HFFc6 (cell line): ENCODE data around the gene ERH. TPM values are rescaled to one million over a fixed set of nuclear protein-coding genes. Genes with fewer than 3 reads are reported as not detected.

Source experiments
- DNase-seq: peaks from one replicate; pipeline ENCODE4 v3.0.0-alpha.2; 2018
- H3K27ac Mint-ChIP-seq: 2 replicates; pipeline ENCODE4 v1.8.0; 2020; ENCODE audit warnings: mild to moderate bottlenecking, mixed read lengths
- H3K27me3 Mint-ChIP-seq: 2 replicates; pipeline ENCODE4 v1.8.0; 2021; ENCODE audit warnings: mild to moderate bottlenecking, moderate library complexity, mixed read lengths; ENCODE audit not compliant: insufficient read depth
- H3K36me3 Mint-ChIP-seq: 2 replicates; pipeline ENCODE4 v1.8.0; 2021; ENCODE audit warnings: low read depth, mixed read lengths
- H3K4me1 Mint-ChIP-seq: 2 replicates; pipeline ENCODE4 v1.8.0; 2020; ENCODE audit warnings: low read depth, mixed read lengths
- H3K4me3 Mint-ChIP-seq: 2 replicates; pipeline ENCODE4 v1.8.0; 2020; ENCODE audit warnings: mild to moderate bottlenecking, moderate library complexity, mixed read lengths
- H3K9me3 Mint-ChIP-seq: 2 replicates; pipeline ENCODE4 v1.8.0; 2020; ENCODE audit warnings: mild to moderate bottlenecking, mixed read lengths
- CTCF ChIP-seq: fragments of 200-600 bp; sonication (generic); IDR thresholded peaks from 2 replicates; pipeline ENCODE4 v1.5.0; 2021; ENCODE audit warnings: antibody characterized with exemption, mild to moderate bottlenecking
- total RNA-seq, 6 experiments: library from RNA; stranded (reverse); fragmentation: NEBNext Ultra II Directional; extraction: Animal tissue kit (Norgen Biotek cat#: 25700); gene quantifications; 2 replicates in 1 of 6; 3 replicates in 5 of 6; pipeline ENCODE4 v1.2.3, GENCODE V29; 2021

Gene ERH
- total RNA-seq, 6 experiments from 2014 or later: 221 to 287 (median 268) TPM

GRCh38 chr14:69404883-69405282 is 6.8 kb upstream of the ERH start:
- TF ChIP-seq CTCF: no peak
- Mint-ChIP-seq H3K36me3 (peaks cover 16% of the 10 kb centered on the region), H3K4me1 (peaks cover 22% of the 10 kb centered on the region), H3K27me3 (no peaks in the 10 kb centered on the region; the same call in 1 of the 2 replicates), H3K27ac (no peak overlapping the region), H3K4me3 (no peak overlapping the region), H3K9me3 (no peaks in the 10 kb centered on the region)
- DNase-seq: no peak

- Mint-ChIP-seq H3K27ac (no peak overlapping the region), H3K27me3 (no peaks in the 10 kb centered on the region; the same call in 1 of the 2 replicates), H3K4me1 (peaks cover 26% of the 10 kb centered on the region), H3K4me3 (no peak overlapping the region), H3K9me3 (no peaks in the 10 kb centered on the region), H3K36me3 (peaks cover 20% of the 10 kb centered on the region)
- TF ChIP-seq CTCF: no peak
- DNase-seq: no peak
These were observed 6.4 kb upstream of the ERH start for GRCh38 chr14:69404478-69404877.

GRCh38 chr14:69401841-69402240 is 3.7 kb upstream of the ERH start:
- Mint-ChIP-seq H3K27ac (no peak overlapping the region), H3K36me3 (peaks cover 30% of the 10 kb centered on the region), H3K27me3 (no peaks in the 10 kb centered on the region; the same call in 1 of the 2 replicates), H3K4me1 (peaks cover 35% of the 10 kb centered on the region), H3K9me3 (no peaks in the 10 kb centered on the region; the same call in 1 of the 2 replicates), H3K4me3 (peak overlapping the region; percentile 44)
- DNase-seq: no peak
- no peak for TF ChIP-seq CTCF

- TF ChIP-seq CTCF: no peak
- H3K27ac Mint-ChIP-seq: peak overlapping the region; percentile 24; the same call in 1 of the 2 replicates
- no peak for DNase-seq
- H3K27me3 Mint-ChIP-seq: no peaks in the 10 kb centered on the region; the same call in 1 of the 2 replicates
- H3K4me3 Mint-ChIP-seq: peak overlapping the region; percentile 96
- H3K36me3 Mint-ChIP-seq: peaks cover 36% of the 10 kb centered on the region
- H3K4me1 Mint-ChIP-seq: peaks cover 48% of the 10 kb centered on the region
- H3K9me3 Mint-ChIP-seq: no peaks in the 10 kb centered on the region; the same call in 1 of the 2 replicates
These were observed 2.1 kb upstream of the ERH start for GRCh38 chr14:69400154-69400553.

- Mint-ChIP-seq H3K9me3 (no peaks in the 10 kb centered on the region; the same call in 1 of the 2 replicates), H3K27ac (peak overlapping the region; percentile 99; the same call in 1 of the 2 replicates), H3K4me3 (peak overlapping the region; percentile 96), H3K4me1 (peaks cover 48% of the 10 kb centered on the region), H3K36me3 (peaks cover 38% of the 10 kb centered on the region), H3K27me3 (no peaks in the 10 kb centered on the region; the same call in 1 of the 2 replicates)
- TF ChIP-seq CTCF: no peak
- no peak for DNase-seq
These were observed 1.7 kb upstream of the ERH start for GRCh38 chr14:69399750-69400149.

- H3K4me1 Mint-ChIP-seq: peaks cover 48% of the 10 kb centered on the region
- peaks cover 37% of the 10 kb centered on the region for H3K36me3 Mint-ChIP-seq
- DNase-seq: no peak
- peak overlapping the region; percentile 99 for H3K27ac Mint-ChIP-seq
- no peaks in the 10 kb centered on the region; the same call in 1 of the 2 replicates for H3K27me3 Mint-ChIP-seq
- no peak for TF ChIP-seq CTCF
- H3K9me3 Mint-ChIP-seq: no peaks in the 10 kb centered on the region; the same call in 1 of the 2 replicates
- peak overlapping the region; percentile 96 for H3K4me3 Mint-ChIP-seq
These were observed 715 bp upstream of the ERH start for GRCh38 chr14:69398818-69399210.
